ENCODE results near the gene TXNDC16.

DNA sequence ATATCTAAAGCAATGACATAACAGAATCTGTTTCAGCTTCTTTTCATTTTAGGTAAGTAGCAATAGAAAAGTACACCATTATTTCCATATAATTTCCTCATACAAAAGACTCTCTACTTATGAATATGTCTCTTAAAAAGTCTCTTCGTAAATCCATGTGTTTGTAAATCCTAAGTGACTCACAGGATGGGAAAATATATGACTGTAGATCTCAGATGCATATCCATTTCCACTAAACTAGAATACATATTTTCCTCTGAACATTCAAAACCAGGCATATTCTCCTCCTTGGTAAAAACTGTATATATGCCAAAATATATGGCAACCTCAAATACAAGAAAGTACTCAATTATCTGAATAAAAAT lies 93.6 kb downstream of the TXNDC16 start:
- TF ChIP-seq, protein P1, sequence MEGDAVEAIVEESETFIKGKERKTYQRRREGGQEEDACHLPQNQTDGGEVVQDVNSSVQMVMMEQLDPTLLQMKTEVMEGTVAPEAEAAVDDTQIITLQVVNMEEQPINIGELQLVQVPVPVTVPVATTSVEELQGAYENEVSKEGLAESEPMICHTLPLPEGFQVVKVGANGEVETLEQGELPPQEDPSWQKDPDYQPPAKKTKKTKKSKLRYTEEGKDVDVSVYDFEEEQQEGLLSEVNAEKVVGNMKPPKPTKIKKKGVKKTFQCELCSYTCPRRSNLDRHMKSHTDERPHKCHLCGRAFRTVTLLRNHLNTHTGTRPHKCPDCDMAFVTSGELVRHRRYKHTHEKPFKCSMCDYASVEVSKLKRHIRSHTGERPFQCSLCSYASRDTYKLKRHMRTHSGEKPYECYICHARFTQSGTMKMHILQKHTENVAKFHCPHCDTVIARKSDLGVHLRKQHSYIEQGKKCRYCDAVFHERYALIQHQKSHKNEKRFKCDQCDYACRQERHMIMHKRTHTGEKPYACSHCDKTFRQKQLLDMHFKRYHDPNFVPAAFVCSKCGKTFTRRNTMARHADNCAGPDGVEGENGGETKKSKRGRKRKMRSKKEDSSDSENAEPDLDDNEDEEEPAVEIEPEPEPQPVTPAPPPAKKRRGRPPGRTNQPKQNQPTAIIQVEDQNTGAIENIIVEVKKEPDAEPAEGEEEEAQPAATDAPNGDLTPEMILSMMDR (IDR thresholded peaks at IDR 0.05) = no peak
- TF ChIP-seq POLR2AphosphoS5 (IDR thresholded peaks at IDR 0.05) (no peak), POLR2A (IDR thresholded peaks at IDR 0.05) (no peak)
